GM21717 (cell line): ENCODE data around the gene OR56A5.

Experiments
- ATAC-seq: cut with Tn5 transposase; IDR thresholded peaks from one replicate; pipeline ENCODE4 v1.9.1; 2021; ENCODE audit warnings: mild to moderate bottlenecking, moderate library complexity; ENCODE audit not compliant: unreplicated experiment

The OR56A5 gene

GRCh38 chr11:5933116-5933515, 35.2 kb downstream of the OR56A5 start:
- no peak for ATAC-seq

GRCh38 chr11:5932671-5933070, 35.6 kb downstream of the OR56A5 start:
- ATAC-seq: no peak

GRCh38 chr11:5931061-5931460, 37.2 kb downstream of the OR56A5 start:
- no peak for ATAC-seq

- ATAC-seq: no peak
These were observed 37.7 kb downstream of the OR56A5 start for GRCh38 chr11:5930614-5931013.

- no peak for ATAC-seq
These were observed 38.5 kb downstream of the OR56A5 start for GRCh38 chr11:5929571-5930368.

- ATAC-seq: no peak
These were observed 39.5 kb downstream of the OR56A5 start for GRCh38 chr11:5928811-5929210.

GRCh38 chr11:5928271-5928670, 40.0 kb downstream of the OR56A5 start:
- ATAC-seq: no peak

- ATAC-seq: no peak
These were observed 44.5 kb downstream of the OR56A5 start for GRCh38 chr11:5923794-5924193.

GRCh38 chr11:5923427-5923776, 44.9 kb downstream of the OR56A5 start:
- peak; percentile 42 for ATAC-seq

GRCh38 chr11:5922749-5923426, 45.4 kb downstream of the OR56A5 start:
- peak; percentile 90 for ATAC-seq
